Stomach smooth muscle (tissue), 2 donors: Measurements from ENCODE around the gene BUB1.

Source experiments
- H3K27ac ChIP-seq: one replicate; pipeline ENCODE4 v1.7.0; 2013; ENCODE audit warnings: mild to moderate bottlenecking, low read length, inconsistent platforms
- H3K27me3 ChIP-seq, 2 donors: one replicate each; pipeline ENCODE4 v1.7.0; 2013; ENCODE audit warnings: low read length in 2 of 2; ENCODE audit not compliant: insufficient read depth in 2 of 2, control insufficient read depth in 1 of 2
- H3K36me3 ChIP-seq, 2 donors: one replicate each; pipeline ENCODE4 v1.7.0; 2013; ENCODE audit warnings: low read length in 2 of 2; ENCODE audit not compliant: control insufficient read depth in 2 of 2, insufficient read depth in 2 of 2
- H3K4me1 ChIP-seq: one replicate; pipeline ENCODE4 v1.7.0; 2013; ENCODE audit warnings: low read length; ENCODE audit not compliant: control insufficient read depth, insufficient read depth
- H3K4me3 ChIP-seq, 2 donors: one replicate each; pipeline ENCODE4 v1.7.0; 2013; ENCODE audit warnings: low read length in 2 of 2
- H3K9ac ChIP-seq, 2 donors: one replicate each; pipeline ENCODE4 v1.7.0; 2013; ENCODE audit warnings: low read length in 2 of 2, mild to moderate bottlenecking in 1 of 2
- H3K9me3 ChIP-seq, 2 donors: one replicate each; pipeline ENCODE4 v1.7.0; 2013; ENCODE audit warnings: low read length in 2 of 2; ENCODE audit not compliant: control insufficient read depth in 2 of 2
- donor health status: healthy.
- donor health status: Pancreatic carcinoma.

The BUB1 gene

GRCh38 chr2:110677530-110678456 is at the start of gene BUB1:
TSS of gene BUB1 (minus strand) at chr2:110678063. CDS start at chr2:110677995, 68 bp downstream.
- H3K36me3 ChIP-seq = no peaks in the 10 kb centered on the region

GRCh38 chr2:110726285-110726684 is 48.4 kb upstream of the BUB1 start:
- H3K4me1 ChIP-seq = no peaks in the 10 kb centered on the region
- H3K9ac ChIP-seq = no peak overlapping the region
- peaks cover 0 to 1% of the 10 kb centered on the region in 2 donors for H3K9me3 ChIP-seq
- no peaks in the 10 kb centered on the region for H3K36me3 ChIP-seq
- H3K27me3 ChIP-seq = peaks cover 3 to 8% of the 10 kb centered on the region in 2 donors
- no peak overlapping the region for H3K27ac ChIP-seq
- H3K4me3 ChIP-seq = no peak overlapping the region

More at GRCh38 chr2:110677530-110678456, at the start of gene BUB1:
- Histone ChIP-seq H3K27me3 (peaks cover 0 to 3% of the 10 kb centered on the region in 2 donors), H3K4me3 (peak within 1 kb of the TSS; percentile 94 to 98), H3K4me1 (peaks cover 6% of the 10 kb centered on the region), H3K27ac (peak within 1 kb of the TSS; percentile 62), H3K9ac (peak within 1 kb of the TSS; percentile 91 to 94), H3K9me3 (no peaks in the 10 kb centered on the region)

- Histone ChIP-seq H3K27me3 (peaks cover 0 to 5% of the 10 kb centered on the region in 2 donors), H3K4me3 (no peak overlapping the region), H3K9ac (no peak overlapping the region), H3K27ac (no peak overlapping the region), H3K9me3 (no peaks in the 10 kb centered on the region), H3K36me3 (no peaks in the 10 kb centered on the region), H3K4me1 (no peaks in the 10 kb centered on the region)
Observed at GRCh38 chr2:110725859-110726258, 48.0 kb upstream of the BUB1 start.

GRCh38 chr2:110725370-110725769 is 47.5 kb upstream of the BUB1 start:
- H3K4me3 ChIP-seq = no peak overlapping the region
- H3K9me3 ChIP-seq = no peaks in the 10 kb centered on the region
- no peak overlapping the region for H3K27ac ChIP-seq
- H3K27me3 ChIP-seq = peaks cover 0 to under 1% of the 10 kb centered on the region in 2 donors
- no peak overlapping the region for H3K9ac ChIP-seq
- H3K36me3 ChIP-seq = no peaks in the 10 kb centered on the region
- H3K4me1 ChIP-seq = no peaks in the 10 kb centered on the region

GRCh38 chr2:110724820-110725219 is 47.0 kb upstream of the BUB1 start:
- Histone ChIP-seq H3K36me3 (no peaks in the 10 kb centered on the region), H3K9ac (no peak overlapping the region), H3K4me1 (no peaks in the 10 kb centered on the region)

GRCh38 chr2:110720547-110720946 is 42.7 kb upstream of the BUB1 start:
- Histone ChIP-seq H3K4me3 (no peak overlapping the region), H3K9ac (no peak overlapping the region), H3K9me3 (no peaks in the 10 kb centered on the region), H3K4me1 (no peaks in the 10 kb centered on the region), H3K27ac (no peak overlapping the region), H3K27me3 (no peaks in the 10 kb centered on the region), H3K36me3 (no peaks in the 10 kb centered on the region)

More at GRCh38 chr2:110724820-110725219, 47.0 kb upstream of the BUB1 start:
- Histone ChIP-seq H3K27me3 (no peaks in the 10 kb centered on the region), H3K27ac (no peak overlapping the region), H3K9me3 (no peaks in the 10 kb centered on the region), H3K4me3 (no peak overlapping the region)

GRCh38 chr2:110718990-110719389 is 41.1 kb upstream of the BUB1 start:
- H3K4me1 ChIP-seq = no peaks in the 10 kb centered on the region
- no peaks in the 10 kb centered on the region for H3K36me3 ChIP-seq
- no peak overlapping the region for H3K4me3 ChIP-seq
- H3K9ac ChIP-seq = no peak overlapping the region
- no peak overlapping the region for H3K27ac ChIP-seq
- no peaks in the 10 kb centered on the region for H3K9me3 ChIP-seq
- no peaks in the 10 kb centered on the region for H3K27me3 ChIP-seq

GRCh38 chr2:110718382-110718781 is 40.5 kb upstream of the BUB1 start:
- Histone ChIP-seq H3K27ac (no peak overlapping the region), H3K4me1 (no peaks in the 10 kb centered on the region), H3K36me3 (no peaks in the 10 kb centered on the region), H3K9ac (no peak overlapping the region), H3K27me3 (no peaks in the 10 kb centered on the region), H3K4me3 (no peak overlapping the region), H3K9me3 (no peaks in the 10 kb centered on the region)

GRCh38 chr2:110717734-110718133 is 39.9 kb upstream of the BUB1 start:
- H3K9ac ChIP-seq = no peak overlapping the region
- H3K9me3 ChIP-seq = no peaks in the 10 kb centered on the region
- H3K27ac ChIP-seq = no peak overlapping the region
- H3K27me3 ChIP-seq = no peaks in the 10 kb centered on the region
- H3K4me3 ChIP-seq = no peak overlapping the region
- H3K36me3 ChIP-seq = no peaks in the 10 kb centered on the region
- H3K4me1 ChIP-seq = no peaks in the 10 kb centered on the region

GRCh38 chr2:110716959-110717645 is 39.2 kb upstream of the BUB1 start:
- Histone ChIP-seq H3K9me3 (no peaks in the 10 kb centered on the region), H3K27me3 (peaks cover 0 to 4% of the 10 kb centered on the region in 2 donors), H3K4me3 (no peak overlapping the region), H3K27ac (no peak overlapping the region), H3K4me1 (no peaks in the 10 kb centered on the region), H3K9ac (no peak overlapping the region), H3K36me3 (no peaks in the 10 kb centered on the region)
